Lower leg skin (tissue), 4 donors: ENCODE measurements around the gene MT1G. TPM values are rescaled to one million over a fixed set of nuclear protein-coding genes. Genes with fewer than 3 reads are reported as not detected.

ENCODE experiments used
- DNase-seq, 2 donors: peaks; one replicate each; pipeline ENCODE4 v3.0.0-alpha.2; 2019; ENCODE audit warnings: low spot score in 2 of 2
- H3K4me3 ChIP-seq: fragments of 200-600 bp; sonication (generic); 2 replicates; pipeline ENCODE4 v1.5.1; 2017; ENCODE audit warnings: mild to moderate bottlenecking, low read depth; ENCODE audit not compliant: poor library complexity, severe bottlenecking
- POLR2A ChIP-seq, 2 donors: fragments of 450-650 bp; IDR thresholded peaks; one replicate each; pipeline ENCODE4 v1.6.1; 2016 to 2017; ENCODE audit warnings: antibody characterized with exemption in 2 of 2, mild to moderate bottlenecking in 1 of 2, moderate library complexity in 1 of 2
- WGBS, 2 donors: methylation state at CpG; one replicate each; pipeline ENCODE4 v1.1.5; 2018; 5-methylcytosine and 5-hydroxymethylcytosine counted together
- intact Hi-C: fragments of 100-400 bp; cut with DNase I; formaldehyde crosslinking; loops from one replicate; pipeline ENCODE4 v1.15.0; 2023; ENCODE audit warnings: low total_unique reads
- total RNA-seq, 4 donors: library from RNA; depleted of rRNA; stranded (reverse); fragments of >200 nt; gene quantifications; one replicate each; pipeline ENCODE4 v1.1.0, GENCODE V29; 2016
- TF ChIP-seq, protein P1 (sequence below), 3 donors: fragments of 450-650 bp; IDR thresholded peaks; one replicate each; pipeline ENCODE4 v1.5.1; 2016; ENCODE audit warnings: antibody characterized with exemption in 3 of 3, mild to moderate bottlenecking in 3 of 3, moderate library complexity in 2 of 3

Gene MT1G
- total RNA-seq, 4 donors from 2014 or later = 5.6 to 46.4 (median 37.8) TPM; not detected in 1

DNA sequence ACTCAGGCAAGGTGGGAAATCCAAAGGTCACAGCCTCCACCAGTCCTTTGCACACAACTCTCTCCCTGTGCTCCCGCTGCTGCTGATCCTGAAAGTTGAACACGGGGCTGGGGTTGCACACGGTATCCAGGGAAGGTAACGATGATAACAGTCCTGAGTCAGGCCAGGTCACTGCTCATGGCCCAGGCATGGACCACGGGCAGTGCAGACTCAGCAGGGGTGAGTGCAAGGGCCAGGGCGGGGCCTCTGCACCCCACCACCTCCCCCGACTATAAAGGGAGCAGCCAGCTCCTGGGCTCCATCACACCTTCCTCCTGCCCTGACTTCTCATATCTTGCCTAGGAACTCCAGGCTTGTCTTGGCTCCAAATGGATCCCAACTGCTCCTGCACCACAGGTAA, 16.3 kb downstream of the MT1G start, which contains the start of gene MT1B:
TSS of gene MT1B (plus strand) at position 301 of the 400 bp plus-strand sequence. CDS start at position 369, 68 bp downstream.
- 76 to 77% methylated on average over 7 of the region's 7 CpGs for WGBS, 2 donors
- intact Hi-C loops = no loop called here
- no peak for TF ChIP-seq POLR2A (IDR thresholded peaks at IDR 0.05)
- TF ChIP-seq, protein P1, sequence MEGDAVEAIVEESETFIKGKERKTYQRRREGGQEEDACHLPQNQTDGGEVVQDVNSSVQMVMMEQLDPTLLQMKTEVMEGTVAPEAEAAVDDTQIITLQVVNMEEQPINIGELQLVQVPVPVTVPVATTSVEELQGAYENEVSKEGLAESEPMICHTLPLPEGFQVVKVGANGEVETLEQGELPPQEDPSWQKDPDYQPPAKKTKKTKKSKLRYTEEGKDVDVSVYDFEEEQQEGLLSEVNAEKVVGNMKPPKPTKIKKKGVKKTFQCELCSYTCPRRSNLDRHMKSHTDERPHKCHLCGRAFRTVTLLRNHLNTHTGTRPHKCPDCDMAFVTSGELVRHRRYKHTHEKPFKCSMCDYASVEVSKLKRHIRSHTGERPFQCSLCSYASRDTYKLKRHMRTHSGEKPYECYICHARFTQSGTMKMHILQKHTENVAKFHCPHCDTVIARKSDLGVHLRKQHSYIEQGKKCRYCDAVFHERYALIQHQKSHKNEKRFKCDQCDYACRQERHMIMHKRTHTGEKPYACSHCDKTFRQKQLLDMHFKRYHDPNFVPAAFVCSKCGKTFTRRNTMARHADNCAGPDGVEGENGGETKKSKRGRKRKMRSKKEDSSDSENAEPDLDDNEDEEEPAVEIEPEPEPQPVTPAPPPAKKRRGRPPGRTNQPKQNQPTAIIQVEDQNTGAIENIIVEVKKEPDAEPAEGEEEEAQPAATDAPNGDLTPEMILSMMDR (IDR thresholded peaks at IDR 0.05) = no peak
- H3K4me3 ChIP-seq = no peak within 1 kb of the TSS
- DNase-seq = no peak

DNA sequence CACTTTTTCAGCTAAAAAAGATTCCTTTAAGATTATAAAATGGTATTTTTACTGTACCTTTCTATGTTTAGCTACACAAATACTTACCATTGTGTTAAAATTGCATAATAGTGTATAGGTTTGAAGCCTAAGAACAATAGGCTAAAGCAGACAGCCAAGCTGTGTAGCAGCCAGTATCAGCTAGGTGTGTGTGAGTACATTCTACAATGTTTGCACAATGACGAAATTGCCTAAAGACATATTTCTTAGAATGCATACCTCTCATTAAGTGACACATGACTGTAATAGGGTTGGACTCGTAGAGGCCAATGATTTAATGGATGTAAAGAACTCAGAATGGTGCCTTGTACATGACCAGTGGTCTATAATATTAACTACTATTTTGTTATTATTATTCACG, 18.0 kb downstream of the MT1G start:
- TF ChIP-seq, protein P1 (IDR thresholded peaks at IDR 0.05) = no peak
- no peak for TF ChIP-seq POLR2A (IDR thresholded peaks at IDR 0.05)
- intact Hi-C loops = no loop called here
- H3K4me3 ChIP-seq = no peak overlapping the region
- no peak for DNase-seq
- WGBS, 2 donors = 61 to 72% methylated on average over 3 of the region's 3 CpGs

DNA sequence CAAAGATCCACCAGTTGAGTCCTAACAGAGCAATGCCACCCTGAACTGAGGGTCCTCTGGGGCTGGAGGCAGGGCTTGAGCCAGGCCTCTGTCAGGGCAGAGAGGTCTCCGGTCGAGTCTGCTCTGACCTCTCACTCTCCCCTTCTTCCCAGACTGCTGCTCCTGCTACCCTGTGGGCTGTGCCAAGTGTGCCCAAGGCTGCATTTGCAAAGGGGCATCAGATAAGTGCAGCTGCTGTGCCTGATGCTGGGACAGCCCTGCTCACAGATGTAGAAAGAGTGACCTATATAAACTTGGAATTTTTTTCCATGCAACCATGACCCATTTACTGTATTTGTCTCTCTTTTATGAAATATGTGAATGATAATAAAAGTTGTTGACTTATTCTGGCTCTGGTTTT, 18.6 kb downstream of the MT1G start:
- intact Hi-C loops = no loop called here
- TF ChIP-seq, protein P1 (IDR thresholded peaks at IDR 0.05) = no peak
- TF ChIP-seq POLR2A (IDR thresholded peaks at IDR 0.05) = no peak
- WGBS, 2 donors = 87 to 96% methylated on average over 2 of the region's 2 CpGs
- no peak overlapping the region for H3K4me3 ChIP-seq
- no peak for DNase-seq

GRCh38 chr16:56647641-56648431, 20.0 kb downstream of the MT1G start:
- TF ChIP-seq POLR2A (IDR thresholded peaks at IDR 0.05) = no peak
- TF ChIP-seq, protein P1 (IDR thresholded peaks at IDR 0.05) = no peak
- intact Hi-C loops = no loop called here
- H3K4me3 ChIP-seq = no peak overlapping the region
- no peak for DNase-seq
- whole genome bisulfite sequencing, 2 donors = 52 to 63% methylated on average over 22 to 29 of the region's 33 CpGs

- no peak overlapping the region for H3K4me3 ChIP-seq
- whole genome bisulfite sequencing, 2 donors = 0 to 50% methylated on average over 1 of the region's 1 CpG
- intact Hi-C loops = no loop called here
- no peak for DNase-seq
- TF ChIP-seq POLR2A (IDR thresholded peaks at IDR 0.05) = no peak
- TF ChIP-seq, protein P1 (IDR thresholded peaks at IDR 0.05) = no peak
These were observed 22.0 kb downstream of the MT1G start for GRCh38 chr16:56645838-56646237.
